Fibroblast of the aortic adventitia (primary cell): Measurements from ENCODE around the gene CFAP107. TPM values are rescaled to one million over a fixed set of nuclear protein-coding genes. Genes with fewer than 3 reads are reported as not detected.
"Not testable (repeated sequence)": the region's sequence is repeated elsewhere in the genome, so short reads cannot be mapped to it uniquely, and the experiment has no call there.

ENCODE experiments used
- DNase-seq: peaks from one replicate; pipeline ENCODE4 v3.0.0-alpha.2; 2010; ENCODE audit warnings: low read depth
- H3K4me3 ChIP-seq: 2 replicates; pipeline ENCODE4 v1.5.1; 2011; ENCODE audit warnings: low read depth, mild to moderate bottlenecking, control low read depth, low read length, moderate library complexity
- total RNA-seq: library from RNA; depleted of rRNA; stranded (reverse); fragments of >200 nt; gene quantifications from 2 replicates; pipeline ENCODE4 v1.2.3, GENCODE V29; 2012; ENCODE audit warnings: low replicate concordance
- TF ChIP-seq, protein P1 (sequence below): IDR thresholded peaks from 2 replicates; pipeline ENCODE4 v1.5.1; 2011; ENCODE audit warnings: mild to moderate bottlenecking, low read length, control low read depth, inconsistent platforms; ENCODE audit not compliant: insufficient read depth

Gene CFAP107
- total RNA-seq, 1 donor: not detected

DNA sequence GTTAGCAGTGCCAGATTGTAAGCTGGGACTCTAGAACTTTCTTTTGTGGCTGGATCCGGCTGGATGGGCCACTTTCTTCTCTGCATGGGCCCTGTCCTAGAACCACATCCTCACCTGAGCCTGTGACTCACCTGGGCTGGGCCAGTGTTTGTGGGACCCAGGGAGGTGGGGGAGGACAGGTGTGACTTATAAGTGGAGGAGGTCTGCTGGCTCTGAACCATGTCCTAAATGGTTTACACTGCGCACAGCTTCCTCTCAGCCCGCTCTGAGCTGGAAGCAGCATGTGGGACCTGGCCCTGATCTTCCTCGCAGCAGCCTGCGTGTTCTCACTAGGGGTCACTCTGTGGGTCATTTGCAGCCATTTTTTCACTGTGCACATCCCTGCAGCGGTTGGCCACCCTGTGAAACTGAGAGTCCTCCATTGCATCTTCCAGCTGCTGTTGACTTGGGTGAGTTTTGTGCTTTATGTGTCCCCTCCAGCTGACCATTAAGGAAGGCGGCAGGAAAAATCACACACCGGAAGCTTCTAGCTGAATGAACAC is 30.0 kb upstream of the CFAP107 start, which contains the start of gene AADACL3:
AADACL3 (plus strand) TSS at position 215 of the 542 bp plus-strand sequence; CDS start at position 282, 67 bp downstream.
- TF ChIP-seq, protein P1, sequence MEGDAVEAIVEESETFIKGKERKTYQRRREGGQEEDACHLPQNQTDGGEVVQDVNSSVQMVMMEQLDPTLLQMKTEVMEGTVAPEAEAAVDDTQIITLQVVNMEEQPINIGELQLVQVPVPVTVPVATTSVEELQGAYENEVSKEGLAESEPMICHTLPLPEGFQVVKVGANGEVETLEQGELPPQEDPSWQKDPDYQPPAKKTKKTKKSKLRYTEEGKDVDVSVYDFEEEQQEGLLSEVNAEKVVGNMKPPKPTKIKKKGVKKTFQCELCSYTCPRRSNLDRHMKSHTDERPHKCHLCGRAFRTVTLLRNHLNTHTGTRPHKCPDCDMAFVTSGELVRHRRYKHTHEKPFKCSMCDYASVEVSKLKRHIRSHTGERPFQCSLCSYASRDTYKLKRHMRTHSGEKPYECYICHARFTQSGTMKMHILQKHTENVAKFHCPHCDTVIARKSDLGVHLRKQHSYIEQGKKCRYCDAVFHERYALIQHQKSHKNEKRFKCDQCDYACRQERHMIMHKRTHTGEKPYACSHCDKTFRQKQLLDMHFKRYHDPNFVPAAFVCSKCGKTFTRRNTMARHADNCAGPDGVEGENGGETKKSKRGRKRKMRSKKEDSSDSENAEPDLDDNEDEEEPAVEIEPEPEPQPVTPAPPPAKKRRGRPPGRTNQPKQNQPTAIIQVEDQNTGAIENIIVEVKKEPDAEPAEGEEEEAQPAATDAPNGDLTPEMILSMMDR: no peak

DNA sequence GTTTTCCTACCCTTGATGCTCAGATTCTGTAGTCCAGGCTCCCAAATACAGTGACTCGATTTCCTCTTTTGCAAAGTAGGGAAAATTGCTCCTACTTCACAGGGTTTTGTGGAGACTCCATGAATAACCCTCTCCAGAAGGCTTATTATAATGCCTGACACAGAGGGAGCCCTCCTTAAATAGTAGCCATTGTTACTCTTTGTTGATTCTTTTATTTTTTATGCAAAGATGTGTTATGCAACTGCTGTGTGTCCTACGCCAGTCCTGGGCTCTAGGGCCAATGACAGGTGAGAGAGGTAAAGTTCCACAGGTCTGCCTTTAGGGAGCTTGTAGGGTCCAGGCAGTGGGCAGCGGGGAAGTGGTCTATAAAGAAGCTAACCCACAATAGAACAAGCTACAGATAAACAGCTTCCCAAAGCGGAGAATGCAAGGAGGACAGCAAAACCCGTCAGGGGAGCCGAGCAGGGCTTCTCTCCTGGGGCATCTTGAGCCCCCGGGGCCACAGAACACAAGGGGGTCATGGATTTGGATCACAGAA is 28.6 kb upstream of the CFAP107 start:
- no peak for DNase-seq
- TF ChIP-seq, protein P1: no peak
- H3K4me3 ChIP-seq: no peak overlapping the region

More for the DNA sequence above, 30.0 kb upstream of the CFAP107 start, which contains the start of gene AADACL3:
- H3K4me3 ChIP-seq: no peak within 1 kb of the TSS
- no peak for DNase-seq

GRCh38 chr1:12722626-12723025 is 23.4 kb upstream of the CFAP107 start:
- TF ChIP-seq, protein P1: no peak
- no peak for DNase-seq

GRCh38 chr1:12728391-12728790 is 17.6 kb upstream of the CFAP107 start:
- TF ChIP-seq, protein P1: no peak
- no peak for DNase-seq

More at GRCh38 chr1:12722626-12723025, 23.4 kb upstream of the CFAP107 start:
- H3K4me3 ChIP-seq: no peak overlapping the region

GRCh38 chr1:12730156-12730555 is 15.8 kb upstream of the CFAP107 start:
- TF ChIP-seq, protein P1: no peak
- no peak for DNase-seq
- H3K4me3 ChIP-seq: no peak overlapping the region

More at GRCh38 chr1:12728391-12728790, 17.6 kb upstream of the CFAP107 start:
- no peak overlapping the region for H3K4me3 ChIP-seq

DNA sequence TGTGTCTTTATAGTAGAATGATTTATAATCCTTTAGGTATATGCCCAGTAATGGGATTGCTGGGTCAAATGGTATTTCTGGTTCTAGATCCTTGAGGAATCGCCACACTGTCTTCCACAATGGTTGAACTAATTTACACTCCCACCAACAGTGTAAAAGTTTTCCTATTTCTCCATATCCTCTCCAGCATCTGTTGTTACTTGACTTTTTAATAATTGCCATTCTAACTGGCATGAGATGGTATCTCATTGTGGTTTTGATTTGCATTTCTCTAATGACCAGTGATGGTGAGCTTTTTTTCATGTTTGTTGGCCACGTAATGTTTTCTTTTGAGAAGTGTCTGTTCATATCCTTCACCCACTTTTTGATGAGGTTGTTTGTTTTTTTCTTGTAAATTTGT is 14.9 kb upstream of the CFAP107 start:
- not testable (repeated sequence) for H3K4me3 ChIP-seq

GRCh38 chr1:12734651-12735050 is 11.3 kb upstream of the CFAP107 start:
- TF ChIP-seq, protein P1: no peak
- no peak overlapping the region for H3K4me3 ChIP-seq
- no peak for DNase-seq

More for the DNA sequence above, 14.9 kb upstream of the CFAP107 start:
- DNase-seq: not testable (repeated sequence)
